Measurements from ENCODE around the gene BET1. TPM values are rescaled to one million over a fixed set of nuclear protein-coding genes. Genes with fewer than 3 reads are reported as not detected.

The BET1 gene
- total RNA-seq, 1 donor from 2014 or later = 35.4 TPM

DNA sequence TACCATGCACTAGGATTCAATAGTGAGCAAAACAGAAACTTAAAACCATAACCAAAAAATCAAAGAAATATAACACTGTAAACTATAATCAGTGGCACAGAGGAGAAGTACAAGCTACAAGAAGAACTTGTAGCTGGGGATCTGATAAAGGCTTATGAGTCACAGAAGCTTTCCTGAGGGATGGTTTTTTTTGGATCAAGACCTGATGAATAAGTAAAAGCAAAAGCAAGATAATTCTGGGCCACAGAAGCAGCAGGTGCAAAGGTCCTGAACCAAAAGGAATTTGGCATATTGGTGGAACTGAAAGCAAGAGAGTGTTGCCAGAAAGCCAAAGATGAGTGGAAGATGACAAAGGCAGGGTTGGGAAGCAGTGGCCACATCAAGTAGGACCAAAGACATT, 37.4 kb upstream of the BET1 start:
- TF ChIP-seq, protein P1, sequence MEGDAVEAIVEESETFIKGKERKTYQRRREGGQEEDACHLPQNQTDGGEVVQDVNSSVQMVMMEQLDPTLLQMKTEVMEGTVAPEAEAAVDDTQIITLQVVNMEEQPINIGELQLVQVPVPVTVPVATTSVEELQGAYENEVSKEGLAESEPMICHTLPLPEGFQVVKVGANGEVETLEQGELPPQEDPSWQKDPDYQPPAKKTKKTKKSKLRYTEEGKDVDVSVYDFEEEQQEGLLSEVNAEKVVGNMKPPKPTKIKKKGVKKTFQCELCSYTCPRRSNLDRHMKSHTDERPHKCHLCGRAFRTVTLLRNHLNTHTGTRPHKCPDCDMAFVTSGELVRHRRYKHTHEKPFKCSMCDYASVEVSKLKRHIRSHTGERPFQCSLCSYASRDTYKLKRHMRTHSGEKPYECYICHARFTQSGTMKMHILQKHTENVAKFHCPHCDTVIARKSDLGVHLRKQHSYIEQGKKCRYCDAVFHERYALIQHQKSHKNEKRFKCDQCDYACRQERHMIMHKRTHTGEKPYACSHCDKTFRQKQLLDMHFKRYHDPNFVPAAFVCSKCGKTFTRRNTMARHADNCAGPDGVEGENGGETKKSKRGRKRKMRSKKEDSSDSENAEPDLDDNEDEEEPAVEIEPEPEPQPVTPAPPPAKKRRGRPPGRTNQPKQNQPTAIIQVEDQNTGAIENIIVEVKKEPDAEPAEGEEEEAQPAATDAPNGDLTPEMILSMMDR (IDR thresholded peaks at IDR 0.05; ENCODE audit: insufficient read depth, low read length, poor library complexity, severe bottlenecking) = no peak
- H3K4me3 ChIP-seq (ENCODE audit: low read depth, low read length) = no peak overlapping the region
- H3K36me3 ChIP-seq (ENCODE audit: control insufficient read depth, insufficient read depth, low read length) = no peaks in the 10 kb centered on the region
- DNase-seq (ENCODE audit: low read depth) = no peak
- H3K27me3 ChIP-seq (ENCODE audit: control insufficient read depth, insufficient read depth, low read length) = no peaks in the 10 kb centered on the region

DNA sequence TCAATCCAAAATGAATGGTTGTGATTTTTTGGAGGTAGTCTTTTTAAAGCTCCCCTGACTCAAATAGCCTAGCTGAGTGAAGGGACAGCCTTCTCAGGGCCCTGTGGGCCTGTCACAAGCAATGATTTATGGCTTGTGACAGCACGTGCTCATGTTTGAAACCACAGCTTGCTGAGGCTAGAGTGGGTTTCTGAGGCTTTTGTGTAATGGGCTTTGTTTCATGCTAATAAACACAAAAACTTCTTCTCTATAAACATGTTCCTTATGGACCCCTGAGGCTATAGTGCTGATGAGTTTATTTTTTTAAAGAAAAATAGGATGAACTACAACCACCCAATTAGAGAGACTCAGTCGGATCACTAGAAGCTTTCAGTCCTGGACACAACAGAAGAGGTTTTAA, 36.1 kb upstream of the BET1 start:
- TF ChIP-seq, protein P1 (IDR thresholded peaks at IDR 0.05; ENCODE audit: insufficient read depth, low read length, poor library complexity, severe bottlenecking) = no peak
- H3K4me3 ChIP-seq (ENCODE audit: low read depth, low read length) = no peak overlapping the region

DNA sequence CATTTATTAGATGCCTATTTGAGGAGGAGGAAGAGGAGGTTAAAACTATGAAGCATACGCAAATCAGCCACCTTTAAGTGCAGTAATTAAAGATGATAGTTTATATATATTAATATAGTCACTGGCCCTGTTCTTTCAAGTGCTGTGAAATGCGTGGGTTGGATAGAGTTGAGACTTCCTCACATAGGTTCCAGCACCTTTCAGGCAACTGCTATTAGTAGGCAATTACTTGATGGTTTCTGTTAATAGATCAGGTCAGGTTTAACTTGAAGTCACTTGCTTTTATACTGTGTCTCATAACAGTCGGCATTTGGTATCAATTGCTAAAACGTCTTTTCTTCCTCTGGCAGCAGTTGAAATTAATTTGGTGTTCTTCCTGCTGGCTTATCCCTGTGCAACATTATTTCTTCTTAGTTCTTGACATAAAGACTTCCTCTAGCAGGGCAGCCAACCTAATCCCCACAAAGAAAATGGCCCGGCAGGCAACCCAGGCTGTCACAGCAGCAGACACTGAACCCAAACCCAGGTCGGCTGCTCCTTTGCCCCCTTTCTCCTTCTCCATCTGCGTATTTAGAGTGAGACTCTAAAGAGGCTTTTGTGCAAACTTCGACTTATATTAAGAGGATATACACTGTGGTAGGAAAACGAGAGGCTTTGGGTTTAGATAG, 35.3 kb upstream of the BET1 start:
- DNase-seq (ENCODE audit: low read depth) = no peak
- Histone ChIP-seq H3K36me3 (ENCODE audit: control insufficient read depth, insufficient read depth, low read length) (no peaks in the 10 kb centered on the region), H3K4me3 (ENCODE audit: low read depth, low read length) (no peak overlapping the region), H3K27me3 (ENCODE audit: control insufficient read depth, insufficient read depth, low read length) (no peaks in the 10 kb centered on the region)
- TF ChIP-seq, protein P1 (IDR thresholded peaks at IDR 0.05; ENCODE audit: insufficient read depth, low read length, poor library complexity, severe bottlenecking) = no peak

More for the DNA sequence above, 36.1 kb upstream of the BET1 start:
- DNase-seq (ENCODE audit: low read depth) = no peak
- Histone ChIP-seq H3K27me3 (ENCODE audit: control insufficient read depth, insufficient read depth, low read length) (no peaks in the 10 kb centered on the region), H3K36me3 (ENCODE audit: control insufficient read depth, insufficient read depth, low read length) (no peaks in the 10 kb centered on the region)

DNA sequence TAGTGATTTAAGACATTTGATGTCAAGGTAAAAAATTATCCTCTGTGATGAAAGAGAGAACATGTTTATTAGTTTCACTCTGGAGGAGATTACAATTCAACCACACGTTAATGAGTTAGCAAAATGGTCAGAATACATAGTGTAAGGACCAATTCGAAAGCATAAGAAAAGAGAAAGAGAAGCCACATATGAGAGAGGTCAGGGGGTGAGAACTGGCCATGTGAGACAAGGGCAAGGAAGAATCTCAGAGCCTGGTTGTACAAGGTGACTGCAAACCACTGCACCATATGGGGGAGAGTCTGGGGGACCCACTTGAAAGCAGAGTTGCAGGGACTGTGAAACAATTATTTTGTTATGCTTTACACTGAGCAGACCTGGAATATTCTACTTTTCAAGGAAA, 27.7 kb upstream of the BET1 start:
- TF ChIP-seq, protein P1 (IDR thresholded peaks at IDR 0.05; ENCODE audit: insufficient read depth, low read length, poor library complexity, severe bottlenecking) = no peak
- Histone ChIP-seq H3K4me3 (ENCODE audit: low read depth, low read length) (no peak overlapping the region), H3K27me3 (ENCODE audit: control insufficient read depth, insufficient read depth, low read length) (no peaks in the 10 kb centered on the region), H3K36me3 (ENCODE audit: control insufficient read depth, insufficient read depth, low read length) (no peaks in the 10 kb centered on the region)
- DNase-seq (ENCODE audit: low read depth) = no peak

DNA sequence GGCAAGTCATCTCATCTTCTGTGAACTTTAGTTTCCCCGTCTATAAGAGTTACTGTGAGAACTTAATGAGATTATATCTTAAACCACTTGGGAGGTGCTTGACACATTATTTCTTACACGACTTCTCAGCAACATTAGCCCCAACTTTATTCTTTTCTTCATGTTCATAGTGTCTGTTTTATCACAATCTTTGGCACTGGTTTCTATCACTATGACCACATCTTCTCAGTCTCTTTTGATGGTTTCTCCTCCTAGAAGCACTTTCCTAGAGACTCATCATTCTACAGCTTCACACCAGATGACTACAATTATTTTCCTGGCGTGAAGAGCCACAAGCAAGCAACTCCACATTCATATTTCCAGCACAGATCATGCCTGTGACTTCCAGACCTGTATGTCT, 26.5 kb upstream of the BET1 start:
- Histone ChIP-seq H3K27me3 (ENCODE audit: control insufficient read depth, insufficient read depth, low read length) (no peaks in the 10 kb centered on the region), H3K4me3 (ENCODE audit: low read depth, low read length) (no peak overlapping the region), H3K36me3 (ENCODE audit: control insufficient read depth, insufficient read depth, low read length) (no peaks in the 10 kb centered on the region)
- TF ChIP-seq, protein P1 (IDR thresholded peaks at IDR 0.05; ENCODE audit: insufficient read depth, low read length, poor library complexity, severe bottlenecking) = no peak
- DNase-seq (ENCODE audit: low read depth) = no peak

DNA sequence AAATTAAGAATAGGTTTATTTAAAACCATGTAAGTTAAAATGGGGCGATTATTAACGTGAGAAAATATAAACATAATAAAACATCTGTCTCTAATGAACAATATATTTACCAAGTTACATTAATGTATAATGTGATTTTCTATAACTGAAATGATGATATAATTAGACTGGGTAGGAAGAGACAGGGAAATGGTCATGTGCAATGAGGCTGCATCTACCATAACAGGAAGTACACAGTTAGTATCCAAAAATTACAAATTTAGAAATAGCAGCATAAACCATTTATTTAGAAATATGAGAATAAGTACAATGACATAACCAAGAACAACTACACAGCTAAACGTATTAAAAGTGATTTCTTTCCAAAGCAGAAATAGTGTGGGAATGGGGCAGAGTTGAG, 25.8 kb upstream of the BET1 start:
- Histone ChIP-seq H3K27me3 (ENCODE audit: control insufficient read depth, insufficient read depth, low read length) (no peaks in the 10 kb centered on the region), H3K4me3 (ENCODE audit: low read depth, low read length) (no peak overlapping the region)
- TF ChIP-seq, protein P1 (IDR thresholded peaks at IDR 0.05; ENCODE audit: insufficient read depth, low read length, poor library complexity, severe bottlenecking) = no peak

More for the DNA sequence above, 25.8 kb upstream of the BET1 start:
- no peaks in the 10 kb centered on the region for H3K36me3 ChIP-seq (ENCODE audit: control insufficient read depth, insufficient read depth, low read length)
- DNase-seq (ENCODE audit: low read depth) = no peak

Measured in kidney epithelial cell (primary cell).